ENCODE measurements around the gene TARS3. TPM values are rescaled to one million over a fixed set of nuclear protein-coding genes. Genes with fewer than 3 reads are reported as not detected.

TARS3 gene
- total and polyA plus RNA-seq, 2 donors (not counting 1 experiment from before 2014, with no cell fraction given), result 9.7 to 27.0 TPM

DNA sequence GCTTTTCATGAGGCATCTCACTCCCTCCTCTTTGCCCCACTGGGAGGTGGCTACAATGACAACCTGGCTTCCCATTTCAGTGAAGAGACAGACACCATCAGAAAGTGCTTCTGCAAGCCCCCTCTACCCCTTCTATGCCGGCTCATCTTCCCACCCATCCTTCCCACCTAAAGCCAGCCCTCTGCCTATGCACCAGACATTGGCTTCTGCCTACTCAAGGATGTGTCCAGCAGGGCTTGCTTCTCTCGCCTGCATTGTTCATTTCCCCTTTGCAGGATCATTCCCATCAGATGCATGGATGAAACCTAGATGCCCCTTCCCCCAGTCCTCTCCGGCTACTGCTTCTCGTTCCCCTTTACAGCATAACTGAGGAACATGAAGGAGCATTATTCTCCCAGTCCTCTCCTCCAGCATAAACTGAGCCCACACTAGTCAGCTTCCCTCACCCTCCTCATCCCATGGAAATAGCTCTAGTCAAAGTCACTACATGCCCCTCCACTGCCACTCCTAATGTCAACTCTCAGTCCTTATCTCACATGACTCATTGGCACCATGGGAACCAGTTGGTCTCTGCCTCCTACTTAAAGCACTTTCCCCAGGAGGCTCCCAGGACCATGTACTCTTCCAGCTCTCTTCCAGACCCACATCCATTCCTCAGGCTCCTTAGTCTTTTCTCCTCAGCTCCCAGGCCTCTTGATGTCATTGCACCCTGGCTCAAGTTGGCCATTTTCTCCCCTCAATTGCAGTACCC is 120.0 kb downstream of the TARS3 start:
- WGBS (ENCODE audit: insufficient coverage), result 93% methylated on average over 4 of the region's 4 CpGs
- peaks cover 2% of the 10 kb centered on the region for H3K9me3 Mint-ChIP-seq (ENCODE audit: insufficient read depth)
- Histone ChIP-seq H3K4me3 (ENCODE audit: control extremely low read depth in 1 of 5, extremely low read depth in 1 of 5, insufficient read depth in 1 of 5, low read depth in 2 of 5, low read length in 4 of 5) (no peak overlapping the region), H3K27ac (ENCODE audit: low read length in 2 of 2) (no peak overlapping the region), H2AFZ (ENCODE audit: insufficient read depth, low read depth, low read length, poor library complexity, severe bottlenecking) (no peak overlapping the region), H3K36me3 (replicated peaks in 1 of 2; ENCODE audit: control extremely low read depth in 1 of 2, control insufficient read depth in 1 of 2, extremely low read depth in 1 of 2, insufficient read depth in 2 of 2, low read length in 1 of 2) (no peaks in the 10 kb centered on the region), H3K79me2 (ENCODE audit: control insufficient read depth, insufficient read depth, low read length) (no peaks in the 10 kb centered on the region), H3K4me2 (replicated peaks; ENCODE audit: low read depth, low read length, poor library complexity, severe bottlenecking) (no peak overlapping the region), H3K4me1 (ENCODE audit: control insufficient read depth in 2 of 2, insufficient read depth in 2 of 2, low read length in 2 of 2) (no peaks in the 10 kb centered on the region), H3K27me3 (replicated peaks in 1 of 4; ENCODE audit: control extremely low read depth in 1 of 4, control insufficient read depth in 3 of 4, insufficient read depth in 4 of 4, low read length in 3 of 4) (peaks cover 0 to 13% (median 5%) of the 10 kb centered on the region in 4 experiments), H3K9me3 (ENCODE audit: control extremely low read depth in 1 of 3, control insufficient read depth in 2 of 3, insufficient read depth in 1 of 3, low read length in 2 of 3) (peaks cover 0 to 3% (median 0%) of the 10 kb centered on the region in 3 donors), H4K20me1 (ENCODE audit: control insufficient read depth, insufficient read depth, low read length, poor library complexity, severe bottlenecking) (no peaks in the 10 kb centered on the region), H3K9ac (ENCODE audit: low read length) (no peak overlapping the region)
- ATAC-seq (ENCODE audit: low read depth) (no peak), DNase-seq (no peak)
- CTCF ChIA-PET, result no interaction called here
- no peak overlapping the region for H3K27ac Mint-ChIP-seq
- peaks cover 22% of the 10 kb centered on the region for H3K27me3 Mint-ChIP-seq
- H3K4me3 Mint-ChIP-seq, result no peak overlapping the region
- POLR2A ChIA-PET, result no interaction called here
- TF ChIP-seq, protein P1, sequence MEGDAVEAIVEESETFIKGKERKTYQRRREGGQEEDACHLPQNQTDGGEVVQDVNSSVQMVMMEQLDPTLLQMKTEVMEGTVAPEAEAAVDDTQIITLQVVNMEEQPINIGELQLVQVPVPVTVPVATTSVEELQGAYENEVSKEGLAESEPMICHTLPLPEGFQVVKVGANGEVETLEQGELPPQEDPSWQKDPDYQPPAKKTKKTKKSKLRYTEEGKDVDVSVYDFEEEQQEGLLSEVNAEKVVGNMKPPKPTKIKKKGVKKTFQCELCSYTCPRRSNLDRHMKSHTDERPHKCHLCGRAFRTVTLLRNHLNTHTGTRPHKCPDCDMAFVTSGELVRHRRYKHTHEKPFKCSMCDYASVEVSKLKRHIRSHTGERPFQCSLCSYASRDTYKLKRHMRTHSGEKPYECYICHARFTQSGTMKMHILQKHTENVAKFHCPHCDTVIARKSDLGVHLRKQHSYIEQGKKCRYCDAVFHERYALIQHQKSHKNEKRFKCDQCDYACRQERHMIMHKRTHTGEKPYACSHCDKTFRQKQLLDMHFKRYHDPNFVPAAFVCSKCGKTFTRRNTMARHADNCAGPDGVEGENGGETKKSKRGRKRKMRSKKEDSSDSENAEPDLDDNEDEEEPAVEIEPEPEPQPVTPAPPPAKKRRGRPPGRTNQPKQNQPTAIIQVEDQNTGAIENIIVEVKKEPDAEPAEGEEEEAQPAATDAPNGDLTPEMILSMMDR (IDR thresholded peaks at IDR 0.05), result no peak
- no peak for TF ChIP-seq EZH2 (IDR thresholded peaks at IDR 0.05; ENCODE audit: borderline replicate concordance, insufficient read depth, low read depth, low read length, poor library complexity, severe bottlenecking)
- intact Hi-C loops (cut with micrococcal nuclease), result no loop called here
- H3K4me1 Mint-ChIP-seq, result no peaks in the 10 kb centered on the region

Small RNA genes within 50 kb of the gene (small RNA-seq; reads per million reads assigned to genes)
- gene RN7SL209P (ENCODE audit: insufficient read length, low read depth, low replicate concordance), result not detected
- not detected for gene RNU6-807P (ENCODE audit: insufficient read length, low read depth, low replicate concordance)

Other genes starting within 250 kb of the TARS3 start
- gene PCSK6, start 234.8 kb downstream of the TARS3 start, total RNA-seq, result 0.53 and 1.6 TPM in 2 replicates
- 0.66 and 2.1 TPM in 2 replicates for gene PCSK6, start 234.8 kb downstream of the TARS3 start, polyA plus RNA-seq
- 56.4 and 63.5 TPM in 2 replicates for gene TM2D3, start 72.1 kb downstream of the TARS3 start, total RNA-seq
- gene TM2D3, start 72.1 kb downstream of the TARS3 start, polyA plus RNA-seq, result 35.5 and 64.0 TPM in 2 replicates
- not detected in 2 replicates for gene OR4F6, start 79.0 kb upstream of the TARS3 start, total RNA-seq
- gene OR4F6, start 79.0 kb upstream of the TARS3 start, polyA plus RNA-seq, result not detected in 2 replicates
- gene OR4F15, start 87.7 kb upstream of the TARS3 start, total RNA-seq, result not detected in 2 replicates
- not detected in 2 replicates for gene OR4F15, start 87.7 kb upstream of the TARS3 start, polyA plus RNA-seq